Fibroblast of peridontal ligament (primary cell): ENCODE data around the gene RAB31.

Source experiments
- DNase-seq: peaks from one replicate; pipeline ENCODE4 v3.0.0-alpha.2; 2010; ENCODE audit errors: extremely low read depth

The RAB31 gene

DNA sequence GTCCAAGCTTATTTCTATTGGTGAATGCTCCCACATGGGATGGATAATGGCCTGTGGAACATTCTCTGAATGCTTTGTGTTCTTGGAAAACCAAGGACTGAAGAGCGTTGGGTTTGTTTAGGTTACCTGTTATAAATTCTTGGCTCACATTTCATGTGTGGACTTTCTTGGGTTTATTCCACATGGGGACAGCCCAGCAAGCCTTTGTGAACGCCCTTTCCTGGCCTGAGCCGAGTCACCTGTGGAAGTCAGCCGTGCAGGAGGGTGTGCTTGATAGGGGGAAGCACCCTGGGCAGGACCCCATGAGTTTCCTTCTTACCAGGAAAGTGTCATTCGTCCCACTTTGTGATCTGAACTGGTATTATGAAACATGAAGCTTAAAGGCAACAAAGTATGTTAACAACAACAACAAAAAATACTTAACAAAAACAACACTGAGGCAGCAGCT, 4.1 kb downstream of the RAB31 start:
- no peak for DNase-seq

DNA sequence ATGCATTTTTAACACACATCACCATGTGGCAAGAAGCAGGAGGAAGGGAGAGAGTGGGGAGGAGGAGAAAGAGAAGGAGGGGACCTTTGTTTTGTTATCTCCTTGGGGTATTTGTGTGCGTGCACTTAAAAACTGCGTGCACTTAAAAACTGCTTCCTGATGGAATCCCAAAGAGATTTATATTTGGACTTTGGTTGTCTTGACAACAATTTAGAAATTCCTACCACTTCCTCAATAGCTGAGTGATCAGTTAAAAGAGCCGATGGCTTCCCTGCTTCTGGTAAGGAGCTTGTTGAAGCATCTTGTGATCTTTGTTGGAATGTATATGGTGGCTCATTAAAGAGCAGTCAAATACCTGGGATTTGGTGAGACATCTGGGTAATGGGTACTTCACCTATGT, 4.5 kb downstream of the RAB31 start:
- peak; percentile 81 for DNase-seq

- no peak for DNase-seq
Observed at GRCh38 chr18:9714266-9715087, 6.4 kb downstream of the RAB31 start.

- no peak for DNase-seq
Observed at GRCh38 chr18:9715088-9715343, 6.9 kb downstream of the RAB31 start.

GRCh38 chr18:9715978-9716774, 8.1 kb downstream of the RAB31 start:
- DNase-seq = no peak

GRCh38 chr18:9716780-9717563, 8.9 kb downstream of the RAB31 start:
- DNase-seq = no peak

DNA sequence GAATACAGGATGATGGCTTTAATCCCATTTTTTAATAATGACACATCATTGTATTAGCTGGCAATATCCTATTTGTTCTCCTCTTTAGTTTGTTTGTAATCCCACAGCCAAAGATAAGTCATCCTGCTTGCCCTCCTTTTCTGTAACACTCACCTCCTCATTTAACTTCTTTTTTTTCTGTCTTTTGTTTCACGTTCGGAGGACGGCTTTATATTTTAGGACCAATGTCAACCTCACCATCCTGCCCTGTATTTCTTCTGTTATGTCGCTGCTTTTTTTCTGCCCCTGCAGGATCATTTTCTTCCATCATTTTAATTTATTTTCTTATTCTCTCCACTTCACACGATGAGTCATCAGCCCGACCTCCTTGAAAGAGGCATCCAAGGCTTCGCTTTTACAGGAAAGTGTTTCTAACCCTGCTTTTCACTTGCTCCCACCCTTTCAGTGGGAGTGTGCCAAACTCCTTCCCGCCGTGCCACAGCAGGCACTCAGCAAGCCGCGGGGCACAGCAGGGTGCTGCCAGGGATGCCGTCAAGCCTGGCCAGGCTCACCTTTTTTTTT, 11.4 kb downstream of the RAB31 start:
- peak; percentile 81 for DNase-seq

GRCh38 chr18:9720327-9720726, 12.2 kb downstream of the RAB31 start:
- no peak for DNase-seq

DNA sequence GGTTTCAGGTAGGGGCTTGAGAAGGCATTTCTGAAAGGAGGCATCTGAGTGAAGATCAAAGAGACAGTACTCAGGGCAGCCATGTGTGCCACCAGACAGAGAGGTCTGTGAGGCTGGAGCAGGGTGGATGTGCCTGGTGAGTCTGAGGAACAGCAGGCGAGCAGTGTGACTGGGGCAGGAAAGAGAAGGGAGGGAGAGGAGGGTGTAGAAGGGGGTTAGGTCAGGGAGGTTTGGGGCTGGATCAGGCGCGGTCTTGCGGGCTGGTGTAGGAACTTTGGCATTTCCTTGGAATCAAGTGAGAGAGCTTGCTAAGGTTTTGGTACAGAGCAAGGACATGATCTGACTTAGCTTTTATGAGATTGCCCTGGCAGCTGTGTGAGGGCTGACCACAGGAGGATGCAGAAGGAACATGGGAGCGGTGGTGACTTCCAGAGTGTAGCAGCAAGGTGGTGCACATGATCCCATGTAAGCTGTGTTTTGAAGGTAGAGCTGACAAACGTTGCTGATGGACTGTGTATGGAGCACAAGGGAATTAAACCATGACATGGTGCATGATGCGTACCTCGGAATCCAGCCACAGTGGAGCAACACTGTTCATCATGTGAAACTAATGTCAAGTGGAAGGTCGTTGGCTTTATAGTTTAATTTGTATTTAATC, 13.9 kb downstream of the RAB31 start:
- DNase-seq = no peak

GRCh38 chr18:9722691-9723090, 14.6 kb downstream of the RAB31 start:
- DNase-seq = no peak

- no peak for DNase-seq
Observed at GRCh38 chr18:9724797-9725585, 16.9 kb downstream of the RAB31 start.

DNA sequence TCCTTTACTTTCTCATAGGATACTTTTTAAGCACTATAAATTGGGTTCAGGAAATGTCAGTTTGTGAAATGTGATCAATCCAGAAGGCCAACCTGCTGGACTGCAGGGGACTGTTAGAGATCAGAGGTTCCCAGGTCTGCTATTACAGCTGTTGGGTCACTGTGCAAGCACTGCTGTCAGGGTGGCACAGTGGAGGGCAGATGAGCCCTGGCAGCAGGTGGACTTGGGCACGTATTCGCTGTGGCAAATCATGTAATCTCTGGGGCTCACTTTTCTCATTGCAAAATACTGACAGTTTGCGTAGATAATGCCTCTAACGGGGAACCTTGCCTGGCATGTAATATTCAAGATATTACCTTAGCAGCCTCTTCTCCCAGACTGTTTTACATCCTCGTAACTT, 18.1 kb downstream of the RAB31 start:
- no peak for DNase-seq

DNA sequence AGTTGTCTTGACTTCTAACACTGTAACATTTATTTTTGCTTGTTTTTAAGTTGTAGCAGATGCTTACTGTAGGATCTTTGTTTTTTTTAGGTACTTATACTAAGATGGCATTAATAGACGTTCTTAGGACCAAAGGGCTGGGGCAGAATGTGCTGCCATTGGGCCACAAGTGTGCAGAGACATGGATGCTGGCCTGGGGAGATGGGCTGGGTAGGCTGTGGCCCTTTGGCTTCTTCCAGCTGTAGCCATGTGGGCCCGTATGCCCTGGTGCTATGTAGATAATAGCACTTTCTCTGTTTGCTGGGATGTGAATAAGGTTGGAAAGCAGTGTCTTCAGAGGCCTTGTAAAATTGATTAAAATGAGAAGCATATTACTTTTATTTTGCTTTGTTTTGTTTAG, 18.8 kb downstream of the RAB31 start:
- DNase-seq = no peak

DNA sequence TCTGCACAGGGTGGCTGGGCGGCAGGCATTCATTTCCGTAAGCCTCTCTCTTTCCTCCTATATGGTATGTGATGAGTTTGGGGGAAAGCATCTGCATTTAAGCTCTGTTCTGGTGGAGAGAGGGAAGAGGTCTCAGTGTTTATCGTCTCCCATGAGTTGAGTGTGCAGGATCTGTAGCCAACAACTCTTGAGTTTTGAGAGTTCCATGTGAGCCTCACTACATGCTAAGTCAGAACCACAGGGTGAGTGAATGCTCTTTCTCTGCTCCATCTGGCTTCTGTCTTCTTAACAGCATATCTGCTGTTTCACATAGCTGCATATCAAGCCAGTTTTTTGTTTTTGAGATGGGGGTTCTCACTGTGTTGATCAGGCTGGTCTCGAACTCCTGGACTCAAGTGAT, 22.7 kb downstream of the RAB31 start:
- DNase-seq = no peak

- DNase-seq = peak; percentile 96
Observed at GRCh38 chr18:9731380-9731779, 23.3 kb downstream of the RAB31 start.

- no peak for DNase-seq
Observed at GRCh38 chr18:9732031-9732430, 23.9 kb downstream of the RAB31 start.

GRCh38 chr18:9734189-9734588, 26.1 kb downstream of the RAB31 start:
- no peak for DNase-seq

DNA sequence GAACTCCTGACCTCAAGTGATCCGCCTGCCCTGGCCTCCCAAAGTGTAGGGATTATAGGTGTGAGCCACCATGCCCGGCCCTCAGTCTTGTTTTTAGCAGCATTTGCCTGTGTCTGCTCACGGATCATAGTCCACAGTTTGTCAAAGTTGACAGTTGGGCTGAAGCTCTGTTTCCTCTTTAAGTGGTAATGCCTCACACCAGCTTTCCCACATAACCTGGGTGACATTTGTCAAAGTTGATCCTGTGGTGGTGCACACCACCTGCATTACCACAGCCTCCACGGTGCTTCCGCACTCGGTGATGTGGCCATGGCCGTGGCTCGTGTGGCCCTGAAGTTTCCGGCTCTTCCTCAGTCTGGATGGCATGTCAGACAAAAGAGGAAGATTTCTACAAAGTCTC, 27.1 kb downstream of the RAB31 start:
- DNase-seq = no peak

DNA sequence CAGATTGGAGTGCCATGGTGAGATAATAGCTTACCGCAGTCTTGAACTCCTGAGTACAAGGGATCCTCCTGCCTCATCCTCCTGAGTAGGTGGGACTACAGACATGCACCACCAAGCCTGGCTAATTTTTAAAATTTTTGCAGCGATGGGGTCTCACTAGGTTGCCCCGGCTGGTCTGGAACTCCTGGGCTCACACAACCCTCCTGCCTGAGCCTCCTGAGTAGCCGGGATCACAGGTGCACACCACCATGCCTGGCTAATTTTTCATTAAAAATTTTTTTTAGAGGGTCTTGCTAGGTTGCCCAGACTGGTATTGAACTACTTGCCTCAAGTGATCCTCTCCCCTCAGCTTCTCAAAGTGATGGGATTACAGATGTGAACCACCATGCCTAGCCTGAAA, 27.8 kb downstream of the RAB31 start:
- no peak for DNase-seq

GRCh38 chr18:9736286-9736835, 28.3 kb downstream of the RAB31 start:
- DNase-seq = no peak

DNA sequence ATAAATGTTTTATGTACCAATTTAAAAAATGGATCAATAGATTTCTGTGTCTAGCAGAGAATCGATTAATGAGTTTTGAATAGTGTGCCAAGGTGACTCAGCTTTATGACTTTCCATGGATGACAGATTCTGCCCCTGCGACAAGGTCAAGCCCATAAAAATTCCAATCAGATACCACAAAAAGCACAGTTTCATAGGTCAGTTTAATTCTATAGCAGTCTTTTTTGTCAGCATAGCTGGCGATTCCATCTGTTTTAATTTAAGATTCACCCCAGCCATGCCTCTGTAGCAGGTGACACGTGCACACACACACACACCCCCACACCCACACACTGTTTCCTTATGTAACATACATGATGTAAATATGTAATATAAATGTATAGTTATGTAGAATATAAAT, 28.9 kb downstream of the RAB31 start:
- no peak for DNase-seq
